DMS53 treated with DMSO at 0.1 percent for 48 hours (cell line): ENCODE measurements around the gene SFTPB.
A peak's percentile ranks its signal among the peaks of the same experiment; 100 is the strongest.
"Not testable (repeated sequence)": the region's sequence is repeated elsewhere in the genome, so short reads cannot be mapped to it uniquely, and the experiment has no call there.

Experiments
- DNase-seq: peaks from one replicate; lab custom pipeline; 2025; ENCODE audit not compliant: unreplicated experiment; lab: John Stamatoyannopoulos, UW

The SFTPB gene

GRCh38 chr2:85668009-85668856, at the start of gene SFTPB:
Gene SFTPB, minus strand, starts transcription at chr2:85668199. Its CDS starts 16 bp downstream, at chr2:85668183.
- peak; percentile 83 for DNase-seq

- no peak for DNase-seq
These were observed 49.5 kb upstream of the SFTPB start for GRCh38 chr2:85717308-85718008.

GRCh38 chr2:85716346-85716914, 48.4 kb upstream of the SFTPB start:
- no peak for DNase-seq

DNA sequence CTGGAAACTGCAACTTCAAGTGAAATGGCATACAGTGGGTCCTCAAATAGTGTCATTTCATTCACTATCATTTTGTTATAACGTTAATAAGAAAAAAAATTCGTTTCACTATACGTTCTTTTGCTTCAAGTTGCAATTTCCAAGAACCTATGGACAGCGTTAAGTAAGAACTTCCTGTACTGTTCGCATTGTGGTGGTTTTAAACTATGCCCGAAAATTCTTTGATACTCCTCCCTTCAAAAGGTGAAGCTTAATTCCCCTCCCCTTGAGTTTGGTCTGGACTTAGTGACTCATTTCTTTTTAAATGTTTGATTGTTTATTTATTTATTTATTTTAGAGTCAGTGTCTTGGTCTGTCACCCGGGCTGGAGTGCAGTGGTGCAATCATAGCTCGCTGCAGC, 46.8 kb upstream of the SFTPB start:
- no peak for DNase-seq

GRCh38 chr2:85714421-85714820, 46.4 kb upstream of the SFTPB start:
- not testable (repeated sequence) for DNase-seq

DNA sequence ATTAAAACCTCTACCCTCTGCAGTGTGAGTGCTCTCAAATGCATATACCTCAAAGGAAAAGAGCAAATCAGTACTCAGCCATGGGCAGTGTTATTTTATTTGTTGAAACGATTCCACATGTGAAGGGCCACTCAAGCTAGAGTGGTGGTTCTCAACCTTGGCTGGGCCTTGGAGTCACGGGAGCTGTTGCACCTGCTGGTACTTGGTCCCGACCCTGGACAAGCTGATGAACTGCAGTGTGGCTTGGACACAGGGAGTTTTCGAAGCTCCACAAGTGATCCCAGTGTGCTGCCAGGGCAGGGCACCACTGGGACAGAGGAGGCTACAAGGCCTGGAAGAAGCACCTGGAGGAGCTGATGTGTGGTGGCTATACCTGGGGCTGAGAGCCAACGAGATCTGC, 45.8 kb upstream of the SFTPB start:
- peak; percentile 97 for DNase-seq

- DNase-seq: peak; percentile 70
These were observed 45.0 kb upstream of the SFTPB start for GRCh38 chr2:85712849-85713612.

DNA sequence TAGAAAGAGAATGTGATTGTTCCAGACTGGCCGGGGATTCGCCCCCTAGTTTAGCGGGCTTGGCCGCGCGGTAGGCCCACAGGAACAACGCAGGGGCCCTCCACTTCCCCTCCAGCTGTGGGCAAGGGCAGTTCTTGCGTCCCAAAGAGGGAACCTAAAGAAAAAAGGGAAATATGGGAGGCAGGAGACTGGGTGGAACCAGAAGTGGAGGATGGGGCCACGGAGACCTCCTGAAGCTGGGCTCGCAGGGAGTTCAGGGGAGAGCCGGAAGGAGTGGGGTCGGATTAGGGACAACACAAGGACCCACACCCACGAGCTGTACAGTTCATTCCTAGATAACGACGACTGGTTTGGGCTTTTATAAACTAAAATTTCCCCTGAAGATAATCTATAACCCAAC, 44.3 kb upstream of the SFTPB start:
- no peak for DNase-seq

GRCh38 chr2:85711578-85712060, 43.6 kb upstream of the SFTPB start:
- DNase-seq: no peak

DNA sequence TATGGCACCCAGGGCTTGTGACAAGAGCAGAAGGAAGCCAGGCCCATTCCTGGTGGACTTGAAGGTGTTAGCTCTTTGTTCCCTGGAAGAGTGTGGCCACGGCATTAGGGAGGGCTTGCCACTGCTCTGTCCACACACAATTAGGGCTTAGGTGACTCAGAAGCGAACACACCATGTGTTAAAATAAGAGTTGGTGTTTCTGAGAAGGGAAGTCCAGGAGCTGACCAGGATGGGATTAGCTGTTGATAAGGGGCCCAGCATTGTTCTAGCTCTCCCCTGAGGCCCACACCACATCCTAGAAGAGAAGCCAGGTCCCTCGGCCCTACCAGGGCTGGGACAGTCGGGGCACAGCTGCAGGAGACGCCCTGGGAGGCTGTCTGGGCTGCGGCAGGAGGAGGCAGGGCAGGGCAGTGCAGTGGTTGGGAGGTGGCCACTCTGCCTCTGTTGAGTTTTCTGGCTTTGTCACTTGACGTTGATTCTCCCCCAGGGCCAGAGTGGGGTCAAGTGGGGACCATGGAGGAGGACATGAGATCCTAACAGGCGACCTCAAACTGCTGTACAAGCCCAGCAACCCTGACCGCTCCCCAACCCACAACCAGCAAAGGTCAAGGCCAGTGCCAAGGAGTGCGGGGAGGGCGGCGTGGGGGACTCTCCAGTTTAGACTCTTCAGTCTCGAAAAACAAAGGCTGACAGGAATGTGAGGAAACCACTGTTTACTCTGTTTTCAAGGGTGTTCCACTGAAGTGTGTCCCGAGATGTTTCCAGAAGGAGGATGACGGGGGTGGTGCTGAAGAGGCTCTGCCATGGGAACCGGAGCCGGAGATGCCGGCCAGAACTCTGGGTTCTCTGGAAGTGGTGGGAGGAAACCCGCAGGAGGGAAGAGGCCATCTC, 42.9 kb upstream of the SFTPB start:
- DNase-seq: peak; percentile 21

DNA sequence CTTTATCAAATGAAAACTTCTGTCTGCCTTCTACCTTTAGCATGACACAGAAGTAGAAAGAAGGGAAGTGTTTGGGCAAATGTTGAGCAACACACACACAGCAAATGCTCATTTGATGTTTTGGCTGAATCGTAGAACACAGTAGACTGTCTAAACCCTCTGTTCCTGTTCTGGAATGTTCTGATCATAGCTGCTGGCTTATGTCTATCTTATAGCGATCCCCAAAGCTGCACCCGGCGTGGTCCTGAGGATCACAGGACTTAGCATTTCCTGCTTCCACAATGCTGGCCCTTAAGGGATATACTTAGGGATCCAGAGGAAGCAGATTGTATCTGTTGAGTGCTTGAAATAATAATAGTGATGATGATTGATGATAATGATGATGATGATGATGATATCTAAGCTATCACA, 41.4 kb upstream of the SFTPB start:
- DNase-seq: no peak

GRCh38 chr2:85708641-85709040, 40.6 kb upstream of the SFTPB start:
- no peak for DNase-seq

- peak; percentile 99 for DNase-seq
These were observed 39.3 kb upstream of the SFTPB start for GRCh38 chr2:85707304-85707703.

- DNase-seq: no peak
These were observed 38.7 kb upstream of the SFTPB start for GRCh38 chr2:85706599-85707296.

GRCh38 chr2:85706063-85706462, 38.1 kb upstream of the SFTPB start:
- no peak for DNase-seq

GRCh38 chr2:85705680-85706039, 37.7 kb upstream of the SFTPB start:
- peak; percentile 62 for DNase-seq

DNA sequence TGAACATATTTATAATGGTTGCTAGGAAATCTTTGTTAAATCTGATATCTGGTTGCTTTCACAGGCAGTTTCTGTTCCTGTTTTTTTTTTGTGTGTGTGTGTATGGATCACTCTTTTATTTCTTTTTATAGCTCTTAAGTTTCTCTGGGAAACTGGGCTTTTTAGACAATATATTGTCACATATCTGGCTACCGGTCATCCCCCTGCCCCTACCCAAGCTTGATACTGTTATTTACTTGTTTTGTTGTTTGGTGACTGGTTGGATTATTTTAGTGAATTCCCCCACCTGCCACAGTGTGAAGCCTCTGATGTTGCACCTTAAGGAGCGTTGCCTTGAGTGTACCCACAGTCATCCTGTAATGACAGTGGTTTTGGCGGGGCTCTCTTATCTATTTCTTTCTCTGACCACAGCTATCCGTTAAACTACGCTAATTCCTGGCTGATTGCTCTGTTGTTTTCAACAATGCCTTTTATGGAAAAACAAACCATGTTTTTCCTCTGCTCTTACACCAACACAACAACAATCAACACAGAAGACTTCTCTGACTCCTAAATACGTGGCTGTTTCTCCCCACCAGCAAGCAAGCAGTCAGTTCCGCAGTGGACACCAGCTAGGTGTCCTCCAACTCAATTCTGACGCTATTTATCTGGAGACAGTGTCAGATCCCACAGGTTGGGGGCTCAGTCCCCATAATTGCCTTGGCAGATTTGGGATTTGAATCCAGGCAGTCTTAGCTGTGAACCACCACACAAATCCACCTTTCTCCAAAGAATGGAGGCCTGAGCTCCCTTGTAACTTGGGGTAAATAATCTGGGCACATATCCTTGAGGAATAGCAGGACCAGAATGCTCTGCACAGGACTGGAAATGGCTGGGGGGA, 37.0 kb upstream of the SFTPB start:
- no peak for DNase-seq

- DNase-seq: no peak
These were observed 36.0 kb upstream of the SFTPB start for GRCh38 chr2:85704038-85704437.

DNA sequence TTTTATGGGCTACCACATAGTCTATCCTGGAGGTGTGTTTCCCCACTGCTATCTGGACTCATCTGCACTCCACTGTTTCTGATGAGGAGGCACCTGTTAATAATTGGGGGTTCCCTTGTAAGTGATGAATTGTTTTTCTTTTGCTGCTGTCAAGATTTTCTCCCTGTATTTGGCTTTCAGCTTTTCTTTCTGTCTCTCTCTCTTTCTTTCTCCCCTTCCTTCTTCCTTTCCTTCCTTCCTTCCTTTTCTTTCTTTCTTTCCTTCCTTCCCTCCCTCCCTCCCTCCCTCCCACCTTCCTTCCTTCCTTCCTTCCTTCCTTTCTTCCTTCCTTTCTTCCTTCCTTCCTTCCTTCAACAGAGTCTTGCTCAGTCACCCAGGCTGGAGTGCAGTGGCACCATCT, 35.3 kb upstream of the SFTPB start:
- no peak for DNase-seq
